H9 (cell line): ENCODE measurements around the gene RELA. TPM values are rescaled to one million over a fixed set of nuclear protein-coding genes. Genes with fewer than 3 reads are reported as not detected.

Experiments
- DNase-seq: peaks from one replicate; pipeline ENCODE4 v3.0.0-alpha.2; 2017
- H2AFZ ChIP-seq: one replicate; pipeline ENCODE4 v1.6.1; 2013; ENCODE audit warnings: mild to moderate bottlenecking, low read length, control low read depth, moderate library complexity
- H2AK5ac ChIP-seq: 2 replicates; pipeline ENCODE4 v1.6.1; 2013; ENCODE audit warnings: low read length, control low read depth, mixed read lengths; ENCODE audit not compliant: insufficient read length
- H2BK120ac ChIP-seq: one replicate; pipeline ENCODE4 v1.6.1; 2013; ENCODE audit warnings: low read depth, mild to moderate bottlenecking, low read length, control low read depth, inconsistent platforms; ENCODE audit not compliant: poor library complexity, severe bottlenecking
- H2BK12ac ChIP-seq: 2 replicates; pipeline ENCODE4 v1.6.1; 2013; ENCODE audit warnings: low read length, control low read depth, mixed read lengths, low read depth; ENCODE audit not compliant: insufficient read length
- H2BK15ac ChIP-seq: 2 replicates; pipeline ENCODE4 v1.6.1; 2013; ENCODE audit warnings: low read depth, low read length, control low read depth
- H2BK20ac ChIP-seq: one replicate; pipeline ENCODE4 v1.6.1; 2013; ENCODE audit warnings: low read depth, mild to moderate bottlenecking, low read length, control low read depth, inconsistent platforms; ENCODE audit not compliant: poor library complexity, severe bottlenecking
- H2BK5ac ChIP-seq: 2 replicates; pipeline ENCODE4 v1.6.1; 2013; ENCODE audit warnings: low read length, control low read depth, mixed read lengths; ENCODE audit not compliant: insufficient read length
- H3K14ac ChIP-seq: 2 replicates; pipeline ENCODE4 v1.6.1; 2013; ENCODE audit warnings: low read length, control low read depth; ENCODE audit not compliant: insufficient read depth
- H3K18ac ChIP-seq: 2 replicates; pipeline ENCODE4 v1.6.1; 2013; ENCODE audit warnings: low read depth, mild to moderate bottlenecking, mixed read lengths, low read length, control low read depth; ENCODE audit not compliant: insufficient read length
- H3K23ac ChIP-seq: 2 replicates; pipeline ENCODE4 v1.6.1; 2013; ENCODE audit warnings: low read length, control low read depth, mixed read lengths, low read depth; ENCODE audit not compliant: insufficient read length
- H3K23me2 ChIP-seq: 2 replicates; pipeline ENCODE4 v1.6.1; 2013; ENCODE audit warnings: low read depth, mild to moderate bottlenecking, mixed read lengths, low read length, control low read depth; ENCODE audit not compliant: insufficient read length, poor library complexity, severe bottlenecking
- H3K27ac ChIP-seq: 2 replicates; pipeline ENCODE4 v1.5.1; 2013; ENCODE audit warnings: low read length, control low read depth, mixed read lengths, low read depth; ENCODE audit not compliant: insufficient read length
- H3K27me3 ChIP-seq: 2 replicates; pipeline ENCODE4 v1.6.1; 2013; ENCODE audit warnings: low read length, control low read depth, inconsistent platforms; ENCODE audit not compliant: insufficient read depth
- H3K4ac ChIP-seq: 2 replicates; pipeline ENCODE4 v1.6.1; 2013; ENCODE audit warnings: low read depth, mild to moderate bottlenecking, control low read depth, inconsistent platforms, low read length, moderate library complexity
- H3K4me1 ChIP-seq: 2 replicates; pipeline ENCODE4 v1.6.1; 2013; ENCODE audit warnings: low read length, control low read depth, inconsistent platforms; ENCODE audit not compliant: insufficient read depth
- H3K4me2 ChIP-seq: 2 replicates; pipeline ENCODE4 v1.6.1; 2013; ENCODE audit warnings: low read length, control low read depth, mixed read lengths; ENCODE audit not compliant: insufficient read length, insufficient read depth
- H3K56ac ChIP-seq: 2 replicates; pipeline ENCODE4 v1.6.1; 2013; ENCODE audit warnings: low read depth, mild to moderate bottlenecking, mixed read lengths, low read length, control low read depth; ENCODE audit not compliant: insufficient read length
- H3K79me1 ChIP-seq: 2 replicates; pipeline ENCODE4 v1.6.1; 2013; ENCODE audit warnings: low read depth, mild to moderate bottlenecking, moderate library complexity, low read length, control low read depth, inconsistent platforms; ENCODE audit not compliant: insufficient read depth, poor library complexity, severe bottlenecking
- H3K79me2 ChIP-seq: 2 replicates; pipeline ENCODE4 v1.6.1; 2013; ENCODE audit warnings: low read length, control low read depth, inconsistent platforms; ENCODE audit not compliant: insufficient read depth
- H3K9ac ChIP-seq: 2 replicates; pipeline ENCODE4 v1.6.1; 2013; ENCODE audit warnings: low read length, control low read depth, mixed read lengths; ENCODE audit not compliant: insufficient read length; ENCODE audit errors: extremely low read depth
- H3K9me3 ChIP-seq: one replicate; pipeline ENCODE4 v1.6.1; 2013; ENCODE audit warnings: low read depth, low read length, inconsistent platforms; ENCODE audit not compliant: control insufficient read depth
- H3T11ph ChIP-seq: one replicate; pipeline ENCODE4 v1.6.1; 2013; ENCODE audit warnings: mild to moderate bottlenecking, low read length, control low read depth, inconsistent platforms
- H4K20me1 ChIP-seq: one replicate; pipeline ENCODE4 v1.6.1; 2013; ENCODE audit not compliant: control insufficient read depth, insufficient read length, insufficient read depth
- H4K5ac ChIP-seq: 2 replicates; pipeline ENCODE4 v1.6.1; 2013; ENCODE audit warnings: low read depth, mild to moderate bottlenecking, mixed read lengths, low read length, control low read depth; ENCODE audit not compliant: insufficient read length
- H4K8ac ChIP-seq: replicated peaks from 2 replicates; pipeline ENCODE4 v1.6.1; 2013; ENCODE audit warnings: low read length, control low read depth, mixed read lengths, low read depth; ENCODE audit not compliant: insufficient read length
- H4K91ac ChIP-seq: 2 replicates; pipeline ENCODE4 v1.6.1; 2013; ENCODE audit warnings: low read depth, mild to moderate bottlenecking, moderate library complexity, mixed read lengths, low read length, control low read depth; ENCODE audit not compliant: insufficient read length
- H3K27ac Mint-ChIP-seq, 3 experiments: 2 replicates in 2 of 3; 3 replicates in 1 of 3; pipeline ENCODE4 v1.8.0; 2020 to 2021; ENCODE audit warnings: mixed read lengths in 3 of 3, mild to moderate bottlenecking in 1 of 3, moderate library complexity in 1 of 3
- H3K27me3 Mint-ChIP-seq: 2 replicates; pipeline ENCODE4 v1.8.0; 2021; ENCODE audit warnings: low read depth, mild to moderate bottlenecking, moderate library complexity, mixed read lengths
- H3K36me3 Mint-ChIP-seq, 3 experiments: 2 replicates in 2 of 3; 3 replicates in 1 of 3; pipeline ENCODE4 v1.8.0; 2020 to 2021; ENCODE audit warnings: low read depth in 3 of 3, mixed read lengths in 3 of 3; ENCODE audit not compliant: insufficient read depth in 1 of 3
- H3K4me1 Mint-ChIP-seq, 2 experiments: 2 replicates each; pipeline ENCODE4 v1.8.0; 2020; ENCODE audit warnings: mixed read lengths in 2 of 2
- H3K4me3 Mint-ChIP-seq, 2 experiments: 2 replicates in 1 of 2; 3 replicates in 1 of 2; pipeline ENCODE4 v1.8.0; 2020 to 2021; ENCODE audit warnings: mild to moderate bottlenecking in 2 of 2, mixed read lengths in 2 of 2, moderate library complexity in 1 of 2
- H3K9me3 Mint-ChIP-seq, 2 experiments: 2 replicates in 1 of 2; 3 replicates in 1 of 2; pipeline ENCODE4 v1.8.0; 2020; ENCODE audit warnings: mild to moderate bottlenecking in 2 of 2, mixed read lengths in 2 of 2, moderate library complexity in 1 of 2
- whole genome bisulfite sequencing: extraction: QIAGEN DNeasy Blood & Tissue Kit; methylation state at CpG from one replicate; pipeline ENCODE4 v1.1.7; 2013; ENCODE audit warnings: missing lambda C conversion rate, low lambda C conversion rate, mixed read lengths; ENCODE audit not compliant: insufficient read length; ENCODE audit errors: extremely low coverage; 5-methylcytosine and 5-hydroxymethylcytosine counted together
- total RNA-seq: library from RNA; stranded (reverse); gene quantifications from 2 replicates; pipeline ENCODE4 v1.2.1, GENCODE V29; 2021
- TF ChIP-seq, protein P1 (sequence below): fragments of 200-600 bp; sonication (generic); conservative IDR thresholded peaks from 3 replicates; pipeline ENCODE4 v1.8.0; 2021; ENCODE audit warnings: antibody characterized with exemption, mild to moderate bottlenecking

The RELA gene
- total RNA-seq, 1 experiment from 2014 or later = 48.8 TPM

DNA sequence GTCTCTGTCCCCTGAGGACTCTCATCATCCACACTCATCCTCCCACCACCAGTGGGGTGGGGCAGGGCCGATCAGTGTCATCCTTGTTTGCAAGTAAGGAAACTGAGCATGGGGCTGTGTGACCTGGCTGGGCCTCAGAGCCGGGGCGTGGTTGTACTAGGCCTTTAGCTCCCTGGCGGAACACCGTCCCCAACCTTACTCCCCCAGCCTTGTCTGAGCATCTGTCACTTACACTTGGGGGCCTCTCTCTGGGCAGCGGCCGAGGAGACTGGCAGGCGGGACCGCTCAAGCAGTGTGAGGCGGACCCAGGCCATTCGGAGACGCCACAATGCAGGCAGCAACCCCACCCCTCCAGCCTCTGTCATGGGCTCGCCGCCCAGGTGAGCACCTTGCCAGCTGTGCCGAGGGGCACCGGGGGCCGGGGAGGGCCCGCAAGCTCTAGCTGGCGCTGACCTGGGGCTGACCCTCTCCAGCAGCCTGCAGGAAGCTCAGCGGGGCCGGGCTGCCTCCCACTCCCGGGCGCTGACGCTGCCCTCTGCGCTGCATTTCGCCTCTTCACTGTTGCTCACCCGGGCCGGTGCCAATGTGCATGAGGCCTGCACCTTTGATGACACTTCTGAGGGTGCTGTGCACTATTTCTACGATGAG lies 43.3 kb downstream of the RELA start:
- no peak overlapping the region for H3K14ac ChIP-seq
- H2BK15ac ChIP-seq = no peak overlapping the region
- H3K9me3 ChIP-seq = no peaks in the 10 kb centered on the region
- H3K23me2 ChIP-seq = peaks cover 11% of the 10 kb centered on the region
- no peak overlapping the region for H3K4ac ChIP-seq
- H3K36me3 Mint-ChIP-seq = peaks cover 21 to 57% (median 56%) of the 10 kb centered on the region in 3 experiments; a peak in 6 of 7 replicates
- no peak overlapping the region for H2BK20ac ChIP-seq
- H2BK12ac ChIP-seq = no peak overlapping the region
- no peak overlapping the region for H3K27ac ChIP-seq
- no peaks in the 10 kb centered on the region; the same call in none of the 2 replicates for H3K4me1 ChIP-seq
- WGBS = no CpG with 5 or more reads among the region's 29 CpGs
- TF ChIP-seq, protein P1, sequence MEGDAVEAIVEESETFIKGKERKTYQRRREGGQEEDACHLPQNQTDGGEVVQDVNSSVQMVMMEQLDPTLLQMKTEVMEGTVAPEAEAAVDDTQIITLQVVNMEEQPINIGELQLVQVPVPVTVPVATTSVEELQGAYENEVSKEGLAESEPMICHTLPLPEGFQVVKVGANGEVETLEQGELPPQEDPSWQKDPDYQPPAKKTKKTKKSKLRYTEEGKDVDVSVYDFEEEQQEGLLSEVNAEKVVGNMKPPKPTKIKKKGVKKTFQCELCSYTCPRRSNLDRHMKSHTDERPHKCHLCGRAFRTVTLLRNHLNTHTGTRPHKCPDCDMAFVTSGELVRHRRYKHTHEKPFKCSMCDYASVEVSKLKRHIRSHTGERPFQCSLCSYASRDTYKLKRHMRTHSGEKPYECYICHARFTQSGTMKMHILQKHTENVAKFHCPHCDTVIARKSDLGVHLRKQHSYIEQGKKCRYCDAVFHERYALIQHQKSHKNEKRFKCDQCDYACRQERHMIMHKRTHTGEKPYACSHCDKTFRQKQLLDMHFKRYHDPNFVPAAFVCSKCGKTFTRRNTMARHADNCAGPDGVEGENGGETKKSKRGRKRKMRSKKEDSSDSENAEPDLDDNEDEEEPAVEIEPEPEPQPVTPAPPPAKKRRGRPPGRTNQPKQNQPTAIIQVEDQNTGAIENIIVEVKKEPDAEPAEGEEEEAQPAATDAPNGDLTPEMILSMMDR = no peak
- H2BK120ac ChIP-seq = no peak overlapping the region
- H4K91ac ChIP-seq = no peak overlapping the region
- H4K5ac ChIP-seq = no peak overlapping the region
- H2AFZ ChIP-seq = no peak overlapping the region
- H4K8ac ChIP-seq = no peak overlapping the region
- no peak overlapping the region for H3T11ph ChIP-seq
- no peak overlapping the region for H3K4me2 ChIP-seq
- H2AK5ac ChIP-seq = no peak overlapping the region
- no peak overlapping the region for H3K56ac ChIP-seq
- H3K27ac Mint-ChIP-seq = no peak overlapping the region
- H3K27me3 ChIP-seq = no peaks in the 10 kb centered on the region
- H3K4me1 Mint-ChIP-seq = peaks cover 8% of the 10 kb centered on the region in 2 experiments
- DNase-seq = no peak
- H3K18ac ChIP-seq = no peak overlapping the region
- no peak overlapping the region for H2BK5ac ChIP-seq
- H3K27me3 Mint-ChIP-seq = peaks cover 3% of the 10 kb centered on the region
- no peak overlapping the region; a peak in 1 of 5 replicates for H3K4me3 Mint-ChIP-seq
- H3K79me1 ChIP-seq = no peaks in the 10 kb centered on the region
- H3K79me2 ChIP-seq = peaks cover 7% of the 10 kb centered on the region; the same call in 1 of the 2 replicates
- no peaks in the 10 kb centered on the region for H3K9me3 Mint-ChIP-seq
- H3K9ac ChIP-seq = no peak overlapping the region
- H3K23ac ChIP-seq = no peak overlapping the region
- H4K20me1 ChIP-seq = no peaks in the 10 kb centered on the region
